HUDEP-2 (cell line): ENCODE results near the gene DBF4B.
"Not testable (repeated sequence)": the region's sequence is repeated elsewhere in the genome, so short reads cannot be mapped to it uniquely, and the experiment has no call there.

Source experiments
- DNase-seq, 76 experiments: peaks; one replicate each; lab custom pipeline; 2025; ENCODE audit not compliant: unreplicated experiment in 76 of 76; lab: John Stamatoyannopoulos, UW

The DBF4B gene

DNA sequence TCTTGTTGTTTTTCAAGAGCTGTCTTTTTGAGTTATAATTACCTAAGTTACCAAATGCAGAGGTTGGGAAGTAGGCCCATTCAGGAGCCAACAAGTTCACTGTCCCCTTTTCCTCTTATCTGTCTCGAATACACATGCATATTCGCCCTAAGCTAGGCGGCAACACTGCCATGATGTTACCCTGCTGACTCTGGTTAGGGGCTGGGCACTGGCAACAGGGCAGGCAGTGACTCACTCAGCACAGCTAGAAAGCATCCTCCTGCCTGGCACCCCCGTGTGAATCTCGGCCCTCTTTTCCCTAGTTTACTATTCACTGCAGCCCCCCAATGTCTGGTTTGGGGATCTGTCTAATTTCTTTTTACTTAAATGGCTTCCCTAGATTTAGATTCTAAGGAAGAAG lies 13.8 kb downstream of the DBF4B start:
- no peak for DNase-seq

- not testable (repeated sequence) for DNase-seq
Measured at GRCh38 chr17:44726121-44726520, 17.7 kb downstream of the DBF4B start.

DNA sequence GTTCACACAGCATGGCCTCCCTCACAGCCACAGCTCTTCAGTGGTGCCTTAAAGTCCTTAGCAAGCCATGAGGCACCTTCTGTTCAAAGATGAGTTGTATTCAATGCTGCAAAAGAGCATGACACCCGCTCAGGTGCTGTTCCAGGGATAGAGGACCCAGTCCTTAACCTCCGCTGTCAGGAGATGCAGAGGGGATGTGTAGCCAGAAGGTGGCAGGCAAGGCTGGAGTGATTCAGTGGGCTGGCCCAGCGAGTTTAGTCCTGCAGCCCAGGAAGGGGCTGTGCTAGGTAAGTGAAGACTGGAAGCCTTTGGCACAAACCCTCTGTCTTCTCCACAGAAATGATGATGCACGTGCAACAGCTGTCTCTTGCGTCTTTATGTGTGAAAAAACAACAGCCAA lies 25.3 kb downstream of the DBF4B start:
- DNase-seq = peak in 2 of 76 experiments; percentile 2 to 13

- DNase-seq = no peak
Measured at GRCh38 chr17:44734272-44734671, 25.8 kb downstream of the DBF4B start.

DNA sequence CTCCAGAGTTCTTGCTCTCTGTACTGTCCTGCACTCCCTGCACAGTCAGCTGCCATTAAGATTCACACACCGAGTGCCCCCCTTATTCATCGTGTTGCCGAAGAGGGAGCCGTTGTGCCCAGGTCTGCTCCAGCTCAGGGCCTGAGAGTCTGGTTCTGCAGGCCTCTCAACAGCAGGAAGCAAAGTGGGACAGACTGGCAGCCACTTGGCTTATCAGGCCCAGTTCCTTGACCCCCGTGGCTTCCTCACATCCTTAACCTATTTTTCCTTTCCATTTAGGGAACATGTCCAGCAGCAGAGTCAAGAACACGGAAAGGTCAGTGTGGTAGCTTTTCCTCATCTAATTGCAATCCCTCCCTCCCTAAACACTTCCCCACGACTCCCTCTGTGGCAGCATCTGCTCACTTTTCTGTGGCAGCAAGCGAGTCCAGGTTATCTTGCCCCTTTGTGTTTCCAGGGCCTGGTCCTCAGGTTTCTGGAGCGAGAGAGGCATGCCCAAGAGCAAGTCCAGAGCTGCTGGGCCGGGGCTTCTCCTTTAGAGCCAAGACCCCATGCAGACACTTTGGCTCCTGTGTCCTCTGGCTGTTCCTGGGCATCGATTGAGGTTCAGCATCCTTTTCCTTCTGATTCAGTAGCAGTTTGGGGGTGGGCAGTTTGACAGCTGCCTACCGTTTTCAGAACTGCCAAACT lies 28.2 kb downstream of the DBF4B start:
- DNase-seq = no peak

DNA sequence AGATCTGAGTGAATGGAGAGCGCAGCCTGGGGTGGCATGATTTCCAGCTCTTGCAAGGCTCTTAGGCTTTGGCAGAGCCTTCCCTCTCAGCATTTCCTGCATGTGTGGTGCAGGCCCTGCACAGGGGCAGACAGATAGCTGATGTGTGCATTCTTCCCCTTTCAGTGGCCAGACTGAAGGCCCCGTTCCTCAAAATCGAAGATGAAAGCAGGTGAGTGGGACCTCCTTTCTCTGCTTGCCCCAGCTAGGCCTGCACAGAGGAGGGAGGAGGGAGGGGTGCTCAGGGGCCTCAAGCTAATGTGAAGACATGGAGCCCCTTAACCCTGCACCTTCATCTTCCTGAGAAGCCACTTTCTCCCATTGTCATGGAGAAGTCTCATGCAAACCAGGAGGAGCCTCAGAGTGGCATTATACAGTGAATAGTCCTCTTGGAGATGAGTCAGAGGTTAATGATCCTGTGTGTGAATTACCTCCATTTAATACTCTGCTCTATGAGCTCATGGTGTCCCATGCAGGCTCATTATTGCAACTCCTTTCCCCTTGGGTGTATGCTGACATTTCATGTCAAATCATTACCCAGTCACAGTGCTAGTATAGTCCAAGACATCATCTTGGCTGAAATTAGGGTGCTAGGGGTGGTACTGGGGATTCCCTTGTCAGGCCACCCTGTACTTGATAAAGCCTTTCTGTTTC lies 29.9 kb downstream of the DBF4B start:
- DNase-seq = no peak

DNA sequence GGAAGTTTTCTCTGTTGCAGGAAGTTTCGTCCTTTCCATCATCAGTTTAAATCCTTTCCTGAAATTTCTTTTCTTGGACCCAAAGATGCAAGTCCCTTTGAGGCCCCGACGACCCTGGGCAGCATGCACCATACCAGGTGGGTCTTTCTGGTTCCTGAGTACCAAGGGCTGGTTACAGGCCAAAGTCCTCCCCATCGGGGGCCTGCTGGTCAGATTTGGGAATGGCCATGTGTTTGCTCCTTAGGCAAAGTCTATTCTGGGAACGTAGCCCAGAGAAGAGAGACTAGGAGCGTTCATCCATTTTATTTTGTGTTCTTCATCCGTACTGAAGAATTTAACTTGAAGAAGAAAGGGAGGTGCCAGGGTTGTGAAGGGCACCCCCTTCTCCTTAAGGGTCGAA lies 32.9 kb downstream of the DBF4B start:
- no peak for DNase-seq

- no peak for DNase-seq
Measured at GRCh38 chr17:44745301-44745700, 36.8 kb downstream of the DBF4B start.

DNA sequence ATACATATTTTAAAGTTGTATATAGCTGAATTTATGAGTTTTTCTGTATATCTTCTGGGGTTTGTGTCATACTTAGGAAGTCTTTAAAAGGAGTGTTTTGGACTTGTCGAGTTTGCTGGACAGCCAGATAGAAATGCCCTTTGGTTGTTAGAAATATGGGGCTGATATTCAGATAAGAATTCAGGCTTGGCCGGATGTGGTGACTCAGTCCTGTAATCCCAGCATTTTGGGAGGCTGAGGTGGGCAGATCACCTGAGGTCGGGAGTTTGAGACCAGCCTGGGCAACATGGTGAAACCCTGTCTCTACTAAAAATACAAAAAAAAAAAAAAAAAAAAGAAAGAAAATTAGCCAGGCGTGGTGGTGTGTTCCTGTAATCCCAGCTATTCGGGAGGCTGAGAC lies 37.3 kb downstream of the DBF4B start:
- not testable (repeated sequence) for DNase-seq

GRCh38 chr17:44747566-44747965 lies 39.1 kb downstream of the DBF4B start:
- peak in 16 of 76 experiments; percentile 1 to 50 (median 19) for DNase-seq

- DNase-seq = no peak
Measured at GRCh38 chr17:44749076-44749979, 40.9 kb downstream of the DBF4B start.

GRCh38 chr17:44749980-44750318 lies 41.5 kb downstream of the DBF4B start:
- DNase-seq = no peak

DNA sequence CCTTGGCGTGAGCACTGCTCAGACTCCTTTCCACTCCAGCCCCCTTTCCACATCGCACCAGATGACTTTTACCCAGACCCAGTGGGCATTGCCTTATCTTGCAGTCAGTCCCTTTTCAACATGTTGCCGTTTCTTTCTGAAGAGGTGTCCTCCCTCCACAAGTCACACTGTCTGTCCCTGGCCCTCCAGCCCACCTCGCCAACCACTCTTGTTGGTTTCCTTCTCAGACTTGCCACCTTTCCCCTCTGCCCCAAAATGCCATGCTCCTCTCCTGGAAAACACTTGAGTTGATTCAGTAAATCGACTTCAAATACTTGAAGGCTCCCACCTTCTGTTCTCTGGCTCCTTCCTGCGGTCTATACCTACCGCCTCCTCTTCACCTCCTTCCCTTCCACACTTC lies 42.9 kb downstream of the DBF4B start:
- no peak for DNase-seq

DNA sequence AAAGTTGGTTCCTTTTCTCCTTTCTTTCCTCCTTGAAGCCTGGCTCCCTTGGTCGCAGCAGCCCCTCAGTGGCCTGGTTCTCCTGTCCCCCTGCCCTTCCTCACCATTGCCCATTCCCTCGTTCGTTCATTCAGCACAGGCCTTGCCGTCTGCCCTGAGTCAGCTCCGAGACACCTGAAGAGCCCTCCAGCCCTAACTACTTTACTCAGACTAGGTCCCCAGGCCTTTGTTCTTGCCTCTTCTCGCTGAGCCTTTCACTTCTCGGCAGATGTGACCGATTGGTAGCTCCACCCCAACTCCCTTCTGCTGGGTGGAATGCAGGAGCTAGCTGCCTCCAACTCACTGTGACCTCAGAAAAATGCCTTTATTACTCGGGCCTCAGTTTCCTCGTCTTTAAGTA lies 43.3 kb downstream of the DBF4B start:
- no peak for DNase-seq

- no peak for DNase-seq
Measured at GRCh38 chr17:44752953-44753861, 44.7 kb downstream of the DBF4B start.

- no peak for DNase-seq
Measured at GRCh38 chr17:44754276-44754675, 45.8 kb downstream of the DBF4B start.

GRCh38 chr17:44755180-44755579 lies 46.7 kb downstream of the DBF4B start:
- not testable (repeated sequence) for DNase-seq

GRCh38 chr17:44757045-44757917 lies 48.8 kb downstream of the DBF4B start:
- DNase-seq = no peak

DNA sequence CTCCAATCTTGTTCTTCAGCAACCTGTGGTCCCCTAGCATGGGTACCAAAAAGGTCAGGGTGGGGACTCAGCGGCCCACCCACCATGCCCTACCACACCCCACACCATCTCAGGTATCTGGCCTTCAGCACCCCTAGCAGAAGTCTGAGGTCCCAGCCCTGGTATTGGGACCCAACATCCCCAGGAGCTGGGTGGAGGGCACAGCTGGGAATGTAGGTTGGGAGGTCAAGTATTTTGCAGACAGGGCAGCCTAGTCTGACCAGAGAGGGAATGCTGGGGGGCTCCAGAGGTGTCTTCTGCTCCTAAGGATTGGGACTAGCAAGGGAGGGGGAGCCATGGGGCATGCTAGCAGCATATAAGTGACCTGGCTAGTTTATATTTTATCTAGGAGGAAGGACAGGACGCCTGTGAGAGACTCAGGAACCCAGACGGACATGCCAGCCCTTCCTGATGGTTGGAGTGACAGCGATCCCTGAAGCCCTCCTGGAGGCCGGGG lies 49.5 kb downstream of the DBF4B start:
- DNase-seq = no peak
